Stimulated activated CD4-positive, alpha-beta T cell treated with anti-CD3 and anti-CD28 coated beads, TNF-alpha, amount 100 ng/mL, for 48 hours (primary cell): ENCODE results near the gene LTB4R2.

Experiments
- DNase-seq, 3 donors: peaks; one replicate each; pipeline ENCODE4 v3.0.0-alpha.2; 2020; ENCODE audit warnings: low read depth in 3 of 3

The LTB4R2 gene, protein sequence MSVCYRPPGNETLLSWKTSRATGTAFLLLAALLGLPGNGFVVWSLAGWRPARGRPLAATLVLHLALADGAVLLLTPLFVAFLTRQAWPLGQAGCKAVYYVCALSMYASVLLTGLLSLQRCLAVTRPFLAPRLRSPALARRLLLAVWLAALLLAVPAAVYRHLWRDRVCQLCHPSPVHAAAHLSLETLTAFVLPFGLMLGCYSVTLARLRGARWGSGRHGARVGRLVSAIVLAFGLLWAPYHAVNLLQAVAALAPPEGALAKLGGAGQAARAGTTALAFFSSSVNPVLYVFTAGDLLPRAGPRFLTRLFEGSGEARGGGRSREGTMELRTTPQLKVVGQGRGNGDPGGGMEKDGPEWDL

DNA sequence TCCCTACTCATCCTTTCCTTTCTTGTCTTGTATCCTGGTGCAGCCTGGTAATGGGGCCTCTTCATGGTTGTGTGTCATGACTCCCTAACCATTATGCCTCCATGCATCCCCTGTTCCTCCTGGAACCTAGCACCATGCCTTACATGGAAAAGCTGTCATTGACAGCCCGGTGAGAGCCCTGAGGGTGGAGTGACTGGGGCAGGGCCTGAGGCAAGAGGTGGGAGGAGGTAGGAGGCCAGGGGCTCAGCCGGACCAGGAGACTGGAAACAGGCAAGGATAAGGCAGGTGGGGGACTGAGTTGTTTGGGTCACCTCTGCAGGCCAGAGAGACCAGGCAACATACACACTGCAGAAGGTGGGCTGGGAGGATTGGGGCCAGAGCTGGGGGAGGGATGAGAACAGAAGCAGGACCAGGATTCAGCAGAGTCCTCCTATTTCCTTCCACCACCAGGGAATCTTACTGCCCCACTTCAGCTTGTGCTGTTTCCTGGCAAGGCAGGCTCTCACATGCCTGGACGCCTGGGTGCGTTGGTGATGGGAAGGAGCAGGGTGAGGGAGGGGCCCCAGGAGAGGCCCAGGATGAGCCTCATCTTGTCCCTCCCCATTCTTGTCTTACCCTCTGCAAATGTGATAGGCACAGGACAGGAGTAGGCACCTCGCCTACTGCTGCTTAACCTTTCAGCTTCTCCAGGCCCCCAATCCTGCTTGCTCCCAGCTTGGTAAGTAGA lies at the start of gene LTB4R2:
LTB4R2 (plus strand) TSS at position 603 of the 727 bp plus-strand sequence. CDS start 525 bp downstream, outside the sequence.
- DNase-seq, result no peak

DNA sequence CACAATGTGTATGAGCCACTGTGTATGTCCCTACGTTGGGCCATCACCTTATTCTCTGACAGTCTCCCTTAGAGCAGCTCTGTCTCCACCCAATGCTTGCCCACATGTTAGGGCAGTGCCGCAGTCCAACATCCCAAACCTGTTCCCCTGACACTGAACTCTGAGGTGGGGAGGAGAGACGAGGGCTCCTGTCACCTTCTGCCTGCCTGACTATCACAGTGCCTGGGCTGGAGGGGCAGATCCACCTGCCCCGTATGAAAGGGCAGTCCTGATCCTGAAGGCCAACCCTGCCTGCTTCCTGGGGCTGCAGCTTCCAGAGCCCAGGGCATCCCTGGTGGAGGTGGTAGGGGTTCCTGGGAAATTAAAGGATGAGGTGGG lies 49.2 kb upstream of the LTB4R2 start:
- DNase-seq, result no peak

DNA sequence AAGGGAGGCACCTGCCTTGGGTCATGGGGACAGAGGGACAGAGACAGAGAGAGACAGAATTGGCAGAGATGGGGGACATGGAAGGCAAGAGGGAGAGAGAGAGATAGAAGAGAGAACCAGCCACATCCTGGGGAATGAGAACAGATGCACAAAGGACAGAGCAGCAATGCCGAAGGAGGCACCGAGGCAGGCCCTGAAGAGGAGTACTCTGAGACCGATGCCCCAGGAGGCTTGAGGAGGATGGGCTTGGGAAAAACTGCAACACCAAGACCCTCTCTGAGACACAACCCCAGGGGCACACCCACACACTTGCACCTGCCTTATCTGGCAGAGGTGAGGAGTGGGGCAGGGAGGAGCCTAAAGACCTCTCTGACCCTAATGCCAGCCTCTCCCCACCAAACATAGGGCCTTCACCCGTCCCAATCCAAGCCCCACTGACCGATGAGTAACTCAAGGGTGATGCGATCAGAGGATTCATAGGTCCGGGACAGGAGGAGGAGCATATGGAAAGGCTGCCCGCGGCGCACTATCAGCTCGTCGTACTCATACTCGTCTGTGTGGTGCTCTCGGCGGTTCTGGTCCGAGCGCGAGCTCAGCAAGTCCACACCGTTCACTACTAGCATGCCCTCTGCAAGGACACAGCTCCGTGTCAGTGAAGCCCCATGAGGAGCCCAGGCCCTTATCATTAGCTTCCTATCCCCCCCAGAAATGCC lies 48.5 kb upstream of the LTB4R2 start:
- DNase-seq, result no peak

DNA sequence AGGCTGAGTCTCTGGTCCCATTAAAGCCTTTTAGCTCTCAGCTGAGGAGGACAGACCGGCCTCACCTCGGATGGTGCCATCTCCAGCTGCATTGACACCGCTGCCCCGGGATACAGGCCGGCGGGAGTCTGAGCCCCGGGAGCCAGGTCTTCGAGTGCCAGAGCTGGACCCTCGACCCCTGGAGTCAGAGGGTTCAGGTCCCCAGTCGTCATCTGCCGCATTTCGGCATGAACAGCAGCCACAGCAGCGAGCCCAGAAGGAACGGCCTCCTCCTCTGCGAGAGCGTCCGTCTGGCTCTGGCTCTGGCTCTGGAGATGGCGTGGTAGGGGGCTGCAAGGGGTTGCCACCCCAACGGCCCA lies 48.0 kb upstream of the LTB4R2 start:
- DNase-seq, result no peak

DNA sequence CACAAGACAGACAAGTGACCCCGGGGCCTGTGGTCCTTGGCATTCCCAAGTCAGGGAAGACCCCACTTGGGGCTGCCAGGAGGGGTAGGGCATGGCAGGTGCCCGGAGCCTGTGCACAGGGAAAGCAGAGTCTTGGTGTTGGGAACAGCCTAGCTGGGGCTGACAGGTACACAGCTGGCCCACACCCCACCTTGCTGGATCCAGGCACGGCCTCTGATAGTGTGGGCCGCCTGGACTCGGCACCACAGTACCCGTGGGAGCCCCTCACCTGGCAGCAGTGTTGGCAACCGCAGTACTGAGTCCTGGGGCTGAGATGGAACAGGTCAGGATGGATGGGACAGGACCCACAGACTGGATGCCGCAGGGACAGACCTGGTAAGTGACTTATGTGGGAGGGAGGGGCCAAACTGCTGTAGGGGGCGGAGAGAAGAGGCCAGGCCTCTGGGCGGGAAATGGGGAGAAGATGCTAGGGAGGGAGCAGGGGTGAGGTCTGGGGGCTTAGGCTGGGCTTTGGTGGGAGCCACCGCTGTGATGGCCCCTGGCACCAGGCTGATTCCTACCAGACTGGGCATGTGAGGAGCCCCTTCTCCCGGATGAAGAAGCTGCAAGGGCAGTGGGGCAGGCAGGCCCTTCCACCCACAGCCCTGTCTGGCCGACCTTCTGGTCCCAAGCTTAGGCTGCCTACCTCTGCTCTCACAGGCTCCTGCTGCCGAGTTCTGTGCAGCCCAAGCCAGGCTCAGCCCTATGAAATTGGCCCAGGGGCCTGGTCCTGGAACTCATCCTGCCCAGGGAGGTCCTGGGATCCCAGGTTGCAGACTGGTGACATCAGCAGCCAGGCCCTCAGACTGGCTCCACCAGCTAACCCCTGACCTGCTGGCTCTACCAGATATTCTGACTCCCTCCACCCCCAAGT lies 46.9 kb upstream of the LTB4R2 start, which contains the start of gene TGM1:
TGM1 (minus strand) TSS at position 357 of the 913 bp plus-strand sequence. CDS start 825 bp downstream, outside the sequence.
- DNase-seq, result no peak

DNA sequence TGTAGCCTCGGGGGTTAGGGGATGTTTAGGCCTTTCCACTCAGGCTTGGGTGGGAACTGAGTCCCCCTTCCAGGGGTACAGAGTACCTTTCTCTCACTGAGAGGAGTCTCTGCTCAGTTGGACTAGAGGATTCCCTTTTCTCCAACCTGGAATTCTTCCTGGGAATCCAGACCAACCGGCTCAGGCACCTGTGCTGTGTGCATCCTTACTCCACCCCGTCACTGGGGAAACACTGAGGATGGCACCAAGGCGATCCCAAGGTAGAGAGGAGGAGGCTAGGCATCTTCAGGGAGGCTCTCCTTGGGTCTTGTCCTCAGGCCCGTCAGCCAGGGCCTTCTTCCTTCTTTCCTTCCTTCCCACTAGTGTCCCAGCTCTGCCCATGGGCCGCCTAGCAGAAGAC lies 46.1 kb upstream of the LTB4R2 start:
- DNase-seq, result no peak

DNA sequence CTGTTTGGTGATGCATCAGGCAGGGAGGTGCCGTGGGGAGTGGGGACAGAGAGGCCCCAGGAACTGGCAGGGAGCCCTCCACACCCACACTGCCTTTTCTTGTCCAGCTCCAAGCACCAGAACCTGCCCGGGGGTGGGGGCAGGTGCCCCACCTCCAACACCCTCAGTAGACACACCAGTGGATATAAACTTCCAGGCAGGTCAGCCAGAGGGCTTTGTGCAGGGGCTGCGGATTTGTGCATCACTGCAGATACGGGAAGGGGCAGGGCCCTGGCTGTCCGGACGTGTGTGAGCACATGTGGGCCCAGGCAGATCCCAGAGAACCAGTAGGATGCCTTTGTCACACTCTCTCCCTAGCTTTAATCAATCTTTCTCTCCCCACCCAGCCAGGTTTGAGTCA lies 45.6 kb upstream of the LTB4R2 start:
- DNase-seq, result no peak

DNA sequence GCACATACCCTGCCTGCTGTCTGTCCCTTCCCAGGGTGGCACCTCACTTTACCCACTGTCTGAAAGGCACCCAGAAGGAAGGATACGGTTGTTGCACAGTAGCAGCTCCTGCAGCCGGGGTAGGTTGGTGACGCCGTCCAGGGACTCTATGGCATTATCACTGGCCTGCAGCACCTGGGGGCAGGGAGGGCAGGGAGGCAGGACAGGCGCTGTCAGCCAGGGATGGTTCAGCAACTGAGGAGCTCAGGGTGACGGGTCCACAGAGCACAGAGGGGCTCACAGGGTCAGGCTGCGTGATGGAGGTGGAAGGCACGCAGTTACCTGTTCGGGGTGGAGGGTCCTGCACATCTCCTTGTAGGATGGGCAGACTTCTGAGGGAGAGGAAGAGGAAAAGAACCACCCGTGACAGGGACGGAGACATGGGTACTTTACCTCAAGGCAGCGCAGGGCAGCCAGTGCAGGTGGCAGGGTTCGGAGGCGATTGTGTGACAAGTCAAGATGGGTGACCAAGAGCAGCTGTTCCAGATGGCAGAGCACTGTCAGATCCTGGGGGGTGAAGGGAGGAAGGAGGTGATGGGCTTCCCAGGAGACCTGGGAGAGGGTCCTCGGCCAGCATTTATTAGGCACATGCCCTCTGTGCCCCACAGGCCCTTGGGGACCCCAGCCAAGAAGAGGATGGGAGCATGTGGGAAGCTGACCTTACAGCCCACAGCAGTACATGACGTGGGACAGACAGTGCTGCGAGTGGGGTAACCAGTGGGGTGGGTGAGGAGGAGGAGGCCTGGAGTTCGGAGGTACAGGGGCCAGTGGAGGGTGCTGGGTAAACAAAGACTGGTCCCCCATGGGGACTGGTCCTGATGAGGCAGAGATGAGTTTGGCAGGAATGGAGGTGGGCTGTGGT lies 43.3 kb upstream of the LTB4R2 start:
- DNase-seq, result no peak

DNA sequence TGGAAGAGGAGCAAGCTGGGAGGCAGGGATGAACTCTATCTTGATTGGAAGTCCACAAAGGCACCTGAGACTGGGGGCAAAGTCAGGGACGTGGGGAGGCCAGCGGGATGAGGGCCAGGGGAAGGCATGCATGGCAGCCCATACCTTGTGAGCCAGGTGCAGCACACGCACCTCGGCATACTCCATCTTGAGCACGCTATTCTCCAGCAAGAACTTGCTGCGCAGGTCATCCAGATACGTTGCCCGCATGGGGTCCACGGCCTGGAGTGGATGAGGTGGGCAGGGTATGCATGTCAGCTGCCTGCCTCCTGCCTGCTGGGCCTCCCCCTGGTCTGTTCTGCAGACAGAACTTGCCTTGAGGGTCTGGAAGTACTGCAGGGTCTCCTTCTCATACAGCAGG lies 42.4 kb upstream of the LTB4R2 start:
- no peak for DNase-seq

DNA sequence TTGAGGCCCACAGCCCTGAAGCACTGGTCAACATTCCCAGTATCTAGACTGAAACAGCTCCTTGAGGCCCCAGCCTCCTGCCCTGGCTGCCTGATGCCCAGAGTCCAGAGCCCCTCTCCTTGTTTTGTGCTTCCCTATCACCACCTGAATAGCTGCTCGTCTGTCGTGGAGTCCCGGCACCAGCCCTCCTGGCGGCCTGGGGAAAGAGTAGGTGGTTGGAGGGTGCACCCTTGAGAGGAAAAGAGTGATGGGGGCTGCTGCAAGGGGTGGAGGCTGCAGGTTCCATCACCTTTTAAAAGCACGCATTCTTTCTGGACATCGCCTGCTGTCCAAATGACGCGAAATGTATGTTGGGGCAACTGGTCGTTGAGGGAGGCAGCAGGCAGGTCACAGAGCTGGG lies 41.7 kb upstream of the LTB4R2 start:
- DNase-seq, result no peak

DNA sequence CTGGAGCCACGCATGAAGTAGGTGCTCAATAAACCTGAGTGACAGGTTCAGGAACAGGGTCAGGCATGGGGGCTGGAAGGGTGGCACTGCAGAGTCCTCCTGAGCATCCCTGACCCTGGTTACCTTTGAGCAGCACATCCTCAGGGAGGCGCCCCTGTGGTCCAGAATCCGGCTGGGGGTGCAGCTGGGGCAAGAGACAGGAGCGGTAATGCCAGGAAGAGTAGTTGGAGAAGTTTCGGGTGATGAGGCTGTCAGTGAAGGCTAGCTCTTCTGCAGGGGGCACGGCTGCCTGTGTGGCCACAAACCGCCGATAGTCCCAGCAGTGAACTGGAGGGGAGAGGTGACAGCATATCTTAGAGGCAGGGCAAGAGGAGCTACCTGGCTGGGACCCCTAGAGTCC lies 40.6 kb upstream of the LTB4R2 start:
- no peak for DNase-seq

DNA sequence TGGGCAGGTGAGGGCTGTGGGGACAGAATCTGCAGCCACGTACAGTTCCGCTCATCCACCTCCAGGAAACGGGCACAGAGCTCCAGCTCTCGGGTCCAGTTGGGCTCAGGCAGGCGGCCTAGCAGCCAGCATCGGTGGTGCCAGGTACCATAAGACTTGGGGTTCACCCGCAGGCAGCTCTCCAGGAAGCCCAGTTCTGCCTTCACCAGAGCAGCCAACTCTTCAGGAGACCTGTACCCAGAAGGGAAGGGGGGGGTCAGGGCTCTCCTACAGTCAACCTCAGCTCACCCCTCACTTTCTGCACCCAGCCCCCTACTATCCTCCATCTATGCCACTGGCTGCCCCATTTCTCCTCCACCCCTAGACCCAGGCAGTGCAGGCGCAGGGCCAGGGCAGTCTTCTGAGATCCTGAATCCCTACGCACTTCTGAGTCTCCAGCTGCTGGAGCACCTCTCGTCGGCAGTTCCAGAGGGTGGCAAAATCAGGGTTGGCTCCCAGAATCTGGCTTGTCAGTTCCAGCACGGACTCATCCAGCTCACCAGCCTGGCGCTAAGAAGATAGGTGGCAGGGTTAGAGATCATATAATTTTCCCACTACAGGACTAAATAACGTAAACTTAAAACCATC lies 39.9 kb upstream of the LTB4R2 start:
- DNase-seq, result no peak

DNA sequence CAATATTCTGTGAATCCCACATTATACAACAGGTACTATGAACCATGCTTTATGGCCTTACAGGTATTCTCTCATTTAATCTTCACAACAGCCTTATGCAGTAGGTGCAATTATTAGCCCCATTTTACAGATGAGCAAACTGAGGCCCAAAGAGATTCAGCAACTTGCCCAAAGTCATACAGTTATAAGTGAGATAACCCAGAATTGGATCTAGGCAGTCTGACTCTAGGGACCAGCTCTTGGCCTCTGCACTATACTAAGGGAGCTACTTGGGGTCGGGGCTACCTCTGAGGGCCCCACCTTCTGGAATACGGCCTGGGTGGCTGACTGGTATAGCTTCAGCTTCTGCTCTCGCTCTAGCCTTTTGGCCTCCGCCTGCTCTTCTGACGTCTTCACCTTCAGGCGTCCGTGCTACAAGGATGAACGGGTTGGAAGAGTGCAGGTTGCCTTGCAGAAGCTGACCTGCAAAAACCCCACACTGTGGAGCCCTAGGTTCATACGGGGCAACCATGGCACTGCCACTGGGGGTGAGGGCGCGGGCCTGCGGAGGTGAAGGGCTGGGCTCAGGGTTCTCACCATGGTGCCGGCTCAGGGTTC lies 39.3 kb upstream of the LTB4R2 start:
- DNase-seq, result no peak

DNA sequence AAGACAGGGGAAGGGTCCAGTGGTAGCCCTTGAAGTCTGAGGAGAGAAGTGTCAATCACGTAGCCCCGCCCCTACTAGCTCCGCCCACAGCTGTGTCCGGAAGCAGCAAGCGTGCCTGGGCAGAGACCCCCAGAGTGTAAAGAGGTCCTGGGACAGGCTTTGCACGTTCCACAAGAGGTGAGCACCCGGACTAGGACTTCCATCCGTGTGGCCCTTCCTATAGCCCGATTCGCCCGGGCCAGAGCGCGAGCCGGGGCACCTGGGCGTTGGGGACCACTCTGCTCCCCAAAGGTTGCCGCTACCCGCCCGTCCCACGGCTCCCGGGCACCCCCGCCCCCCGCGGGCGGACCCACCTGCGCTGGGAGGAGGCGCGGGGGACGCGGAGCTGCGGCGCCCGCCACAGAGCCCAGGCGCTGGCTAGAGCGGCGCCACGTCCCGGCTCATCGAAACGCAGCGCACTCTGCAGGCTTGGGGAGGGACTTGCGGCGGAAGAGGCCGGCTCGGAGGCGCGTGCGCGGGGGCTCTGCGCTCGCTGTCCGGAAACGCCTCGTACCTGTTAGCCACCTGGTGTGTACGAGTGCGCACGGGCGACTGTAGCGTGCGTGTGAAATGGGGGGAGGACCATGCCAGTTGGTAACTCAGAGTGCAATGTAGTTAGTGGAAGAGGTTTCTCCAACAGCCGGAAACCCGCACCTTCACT lies 38.7 kb upstream of the LTB4R2 start, which contains the start of gene RABGGTA:
RABGGTA (minus strand) TSS at position 464 of the 700 bp plus-strand sequence. CDS start 482 bp downstream, outside the sequence.
- peak; percentile 71 to 77 (median 75) for DNase-seq

DNA sequence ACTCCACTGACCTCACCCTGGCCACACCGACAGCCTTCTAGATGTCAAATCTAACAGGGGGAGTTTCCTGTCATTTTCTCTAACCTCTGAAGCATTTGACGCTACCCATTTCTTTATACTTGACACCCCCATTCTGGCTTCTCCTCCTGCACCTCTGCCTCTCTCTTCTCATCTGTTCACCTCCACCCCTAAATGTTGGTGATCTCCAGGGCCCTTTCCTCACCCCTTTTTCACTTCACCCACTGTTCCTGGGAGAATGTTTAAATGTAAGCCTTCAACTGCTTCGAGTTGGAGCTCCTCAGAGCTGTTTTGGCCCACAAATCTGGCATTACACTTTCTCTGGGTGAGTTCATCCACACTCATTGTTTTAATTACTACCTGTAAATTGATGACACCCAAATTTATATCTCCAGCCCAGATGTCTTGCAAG lies 38.1 kb upstream of the LTB4R2 start:
- no peak for DNase-seq

DNA sequence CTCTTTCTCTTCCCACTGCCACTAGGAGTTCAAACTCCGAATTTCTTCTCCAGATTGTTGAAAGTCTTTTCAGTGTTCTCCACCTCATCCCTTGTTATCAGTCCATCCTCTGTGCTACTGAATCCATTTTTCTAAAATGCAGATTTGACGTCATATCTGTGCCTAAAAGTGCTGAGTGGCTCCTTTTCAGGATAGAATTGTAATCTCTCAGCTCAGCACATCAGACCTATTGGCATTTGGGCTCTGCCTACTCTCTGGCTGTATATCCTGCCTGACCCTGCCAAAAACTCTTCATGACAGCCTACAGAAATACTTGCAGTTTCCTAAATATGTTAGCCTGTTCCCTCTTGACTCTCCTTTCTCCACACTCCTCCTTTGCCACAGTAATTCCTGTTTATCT lies 37.5 kb upstream of the LTB4R2 start:
- DNase-seq, result no peak

DNA sequence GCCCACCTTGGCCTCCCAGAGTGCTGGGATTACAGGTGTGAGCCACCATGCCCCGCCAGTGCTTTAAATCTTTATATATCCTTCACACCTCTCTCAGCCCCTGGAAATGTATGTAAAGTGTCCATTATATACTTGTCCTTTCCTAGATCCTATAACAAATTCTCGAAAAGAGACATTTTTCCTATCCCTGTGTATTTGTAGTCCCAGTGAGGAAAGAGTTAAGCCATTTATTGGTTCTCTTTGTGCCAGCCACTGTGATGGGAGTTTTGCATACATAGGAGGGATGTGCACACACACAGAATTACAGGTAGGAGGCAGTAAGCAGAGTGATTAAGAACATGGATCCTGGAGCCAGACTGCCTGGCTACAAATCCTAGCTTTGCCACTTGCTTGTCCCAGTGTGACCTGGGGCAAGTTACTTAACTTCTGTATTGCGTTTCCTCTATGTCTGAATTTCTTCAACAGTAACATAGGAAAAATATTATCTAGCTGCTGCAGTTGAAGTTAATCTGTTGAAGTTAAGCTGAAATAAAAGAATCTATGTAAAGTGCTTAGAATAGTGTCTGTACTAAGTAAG lies 36.4 kb upstream of the LTB4R2 start:
- DNase-seq, result no peak

DNA sequence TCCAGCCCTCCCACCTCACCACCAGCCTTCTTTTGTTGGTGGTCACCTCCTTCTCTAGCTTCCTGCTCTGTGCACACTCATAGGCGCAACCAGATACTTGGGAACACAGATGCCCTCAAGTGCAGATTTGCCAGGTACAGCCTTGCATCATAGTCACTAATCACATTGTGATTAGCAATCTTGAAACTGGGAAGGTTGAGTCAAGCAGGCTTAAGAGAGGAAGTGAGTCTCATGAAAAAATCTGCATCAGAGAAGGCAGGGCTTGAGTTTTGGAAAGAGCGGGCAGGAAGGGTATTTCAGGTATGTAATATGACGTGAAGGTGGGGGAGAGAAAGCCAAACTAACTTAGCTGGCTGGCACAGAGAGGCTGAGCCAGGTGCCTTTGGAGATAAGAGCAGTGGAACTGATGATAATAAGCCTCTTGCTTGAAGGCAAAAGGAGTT lies 35.8 kb upstream of the LTB4R2 start:
- DNase-seq, result peak; percentile 28 to 48 (median 38)
